EL (cell line): Measurements from ENCODE around the gene HPX.
A peak's percentile ranks its signal among the peaks of the same experiment; 100 is the strongest.

Experiments used
- DNase-seq: peaks from one replicate; pipeline ENCODE4 v3.0.0-alpha.2; 2016

Gene HPX

GRCh38 chr11:6440906-6441358 lies at the start of gene HPX:
Gene HPX, minus strand, starts transcription at chr11:6440987. Its CDS starts 24 bp downstream, at chr11:6440963.
- DNase-seq: no peak

- DNase-seq: no peak
These were observed 48.5 kb upstream of the HPX start for GRCh38 chr11:6489306-6489705.

- no peak for DNase-seq
These were observed 48.0 kb upstream of the HPX start for GRCh38 chr11:6488821-6489220.

- no peak for DNase-seq
These were observed 47.6 kb upstream of the HPX start for GRCh38 chr11:6488342-6488741.

GRCh38 chr11:6486938-6487337 lies 46.2 kb upstream of the HPX start:
- no peak for DNase-seq

GRCh38 chr11:6486256-6486655 lies 45.5 kb upstream of the HPX start:
- DNase-seq: no peak

- no peak for DNase-seq
These were observed 44.9 kb upstream of the HPX start for GRCh38 chr11:6485661-6486060.

- no peak for DNase-seq
These were observed 42.2 kb upstream of the HPX start for GRCh38 chr11:6483015-6483414.

GRCh38 chr11:6482441-6482840 lies 41.7 kb upstream of the HPX start:
- DNase-seq: no peak

- peak; percentile 13 for DNase-seq
These were observed 41.1 kb upstream of the HPX start for GRCh38 chr11:6481924-6482275.

- DNase-seq: peak; percentile 98
These were observed 40.5 kb upstream of the HPX start, which contains the start of the genes ARFIP2 and TIMM10B for GRCh38 chr11:6481012-6481923. Gene ARFIP2, minus strand, starts transcription at chr11:6481331. Its CDS starts 910 bp downstream, at chr11:6480421. Gene TIMM10B, plus strand, starts transcription at chr11:6481501. Its CDS starts 16 bp downstream, at chr11:6481517.

GRCh38 chr11:6480299-6480914 lies 39.6 kb upstream of the HPX start:
- peak; percentile 15 for DNase-seq

GRCh38 chr11:6476571-6476970 lies 35.8 kb upstream of the HPX start:
- DNase-seq: no peak

- DNase-seq: no peak
These were observed 35.1 kb upstream of the HPX start for GRCh38 chr11:6475936-6476335.

- DNase-seq: no peak
These were observed 34.2 kb upstream of the HPX start for GRCh38 chr11:6474806-6475500.

GRCh38 chr11:6474413-6474792 lies 33.6 kb upstream of the HPX start:
- no peak for DNase-seq

GRCh38 chr11:6473451-6474412 lies 32.9 kb upstream of the HPX start, which contains the start of gene TRIM3:
Gene TRIM3, minus strand, starts transcription at chr11:6473941. Its CDS starts 8,246 bp downstream, at chr11:6465695.
- peak; percentile 89 for DNase-seq

- no peak for DNase-seq
These were observed 32.1 kb upstream of the HPX start for GRCh38 chr11:6472934-6473333.

GRCh38 chr11:6469599-6469998 lies 28.8 kb upstream of the HPX start:
- DNase-seq: no peak

- peak; percentile 74 for DNase-seq
These were observed 28.1 kb upstream of the HPX start for GRCh38 chr11:6468712-6469495.

- no peak for DNase-seq
These were observed 18.3 kb upstream of the HPX start for GRCh38 chr11:6459099-6459450.
